Activated T-helper 9 cell treated with anti-CD3 and anti-CD28 coated beads, Interleukin-2, amount 50 U/mL, for 16 hours (primary cell): ENCODE data around the gene TNFAIP3.
A peak's percentile ranks its signal among the peaks of the same experiment; 100 is the strongest.

Source experiments
- DNase-seq: peaks from one replicate; pipeline ENCODE4 v3.0.0-alpha.2; 2020; ENCODE audit warnings: low read depth

TNFAIP3 gene

GRCh38 chr6:137864812-137865508, 2.1 kb upstream of the TNFAIP3 start:
- no peak for DNase-seq

- DNase-seq = no peak
Observed at GRCh38 chr6:137866200-137866913, 702 bp upstream of the TNFAIP3 start.

- DNase-seq = no peak
Observed at GRCh38 chr6:137867685-137868509, 838 bp downstream of the TNFAIP3 start.

- DNase-seq = no peak
Observed at GRCh38 chr6:137868721-137869548, 1.9 kb downstream of the TNFAIP3 start.

- DNase-seq = no peak
Observed at GRCh38 chr6:137869549-137870307, 2.7 kb downstream of the TNFAIP3 start.

- no peak for DNase-seq
Observed at GRCh38 chr6:137870308-137870644, 3.2 kb downstream of the TNFAIP3 start.

GRCh38 chr6:137870744-137871247, 3.7 kb downstream of the TNFAIP3 start:
- DNase-seq = no peak

- no peak for DNase-seq
Observed at GRCh38 chr6:137871291-137871690, 4.2 kb downstream of the TNFAIP3 start.

- no peak for DNase-seq
Observed at GRCh38 chr6:137871831-137872454, 4.9 kb downstream of the TNFAIP3 start.

GRCh38 chr6:137872581-137873115, 5.6 kb downstream of the TNFAIP3 start:
- no peak for DNase-seq

- peak; percentile 76 for DNase-seq
Observed at GRCh38 chr6:137873273-137873762, 6.3 kb downstream of the TNFAIP3 start.

- no peak for DNase-seq
Observed at GRCh38 chr6:137874204-137875057, 7.4 kb downstream of the TNFAIP3 start.

- DNase-seq = no peak
Observed at GRCh38 chr6:137875058-137875520, 8.0 kb downstream of the TNFAIP3 start.

GRCh38 chr6:137875606-137876005, 8.5 kb downstream of the TNFAIP3 start:
- no peak for DNase-seq

- DNase-seq = no peak
Observed at GRCh38 chr6:137876547-137876946, 9.5 kb downstream of the TNFAIP3 start.

- DNase-seq = no peak
Observed at GRCh38 chr6:137877113-137877512, 10.1 kb downstream of the TNFAIP3 start.

- no peak for DNase-seq
Observed at GRCh38 chr6:137877606-137878005, 10.5 kb downstream of the TNFAIP3 start.

GRCh38 chr6:137878029-137878428, 11.0 kb downstream of the TNFAIP3 start:
- DNase-seq = no peak
